ENCODE measurements around the gene CARD6.

DNA sequence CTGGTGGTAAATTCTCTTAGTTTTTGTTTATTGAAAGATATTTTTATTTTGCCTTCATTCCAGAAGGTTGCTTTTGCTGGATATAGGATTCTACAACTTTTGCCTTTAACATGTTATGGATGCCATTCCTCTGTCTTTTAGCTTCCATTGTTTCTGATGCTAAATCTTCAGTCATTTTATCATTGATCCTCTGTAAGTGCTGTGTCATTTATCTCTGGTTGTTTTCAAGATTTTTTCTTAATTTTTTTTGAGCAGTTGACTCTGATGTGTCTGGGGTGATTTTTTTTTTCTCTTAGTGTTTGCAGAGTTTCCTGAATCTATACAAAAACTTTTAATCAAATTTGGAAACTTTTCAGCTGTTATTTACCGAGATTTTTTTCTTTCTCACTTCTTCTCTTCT lies 6.4 kb downstream of the CARD6 start:
- TF ChIP-seq POLR2A (IDR thresholded peaks at IDR 0.05; ENCODE audit: low read depth, low read length) (no peak), TAF1 (IDR thresholded peaks at IDR 0.05; ENCODE audit: borderline replicate concordance, low read depth, low read length) (no peak)
